GM23248 (cell line): ENCODE measurements around the gene ELOVL4.

ENCODE experiments used
- EZH2 ChIP-seq: fragments of 200-600 bp; sonication (generic); IDR thresholded peaks from 2 replicates; pipeline ENCODE4 v1.6.1; 2018; ENCODE audit warnings: antibody characterized with exemption, mild to moderate bottlenecking; ENCODE audit not compliant: insufficient read depth, poor library complexity, severe bottlenecking
- EZH2phosphoT487 ChIP-seq: fragments of 200-600 bp; sonication (generic); IDR thresholded peaks from 2 replicates; pipeline ENCODE4 v1.6.1; 2018; ENCODE audit warnings: antibody characterized with exemption, moderate library complexity, mild to moderate bottlenecking, low read depth; ENCODE audit not compliant: insufficient read depth

DNA sequence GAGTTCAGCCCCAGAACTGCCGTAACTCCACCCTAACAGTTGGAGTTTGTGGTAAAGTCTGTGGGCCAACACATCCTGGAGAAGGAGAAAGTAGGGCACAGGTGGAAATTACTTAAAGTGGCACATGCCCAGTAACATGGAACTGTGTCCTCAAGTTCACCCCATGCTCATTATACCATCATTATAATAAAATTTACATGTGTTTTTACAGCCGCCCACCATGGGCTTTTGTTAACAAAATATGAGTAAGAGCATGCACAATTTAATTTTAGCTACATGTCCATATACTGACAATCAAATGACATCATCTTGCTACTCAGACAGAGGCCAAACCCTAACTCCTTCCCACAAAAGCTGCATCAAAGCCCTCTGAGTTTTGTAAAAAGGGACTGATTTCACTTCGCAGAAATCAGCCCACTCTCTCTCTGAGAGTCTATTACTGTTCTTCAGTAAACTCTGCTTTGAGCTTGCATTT lies 17.3 kb upstream of the ELOVL4 start:
- TF ChIP-seq EZH2 (no peak), EZH2phosphoT487 (no peak)
